HL-60 (cell line): ENCODE results near the gene CPSF6.

ENCODE experiments used
- DNase-seq, 2 experiments: peaks; one replicate each; pipeline ENCODE4 v3.0.0-alpha.2; 2010 to 2020; ENCODE audit warnings: low read depth in 1 of 2, low spot score in 1 of 2
- H3K27ac ChIP-seq: fragments of 250-450 bp; sonication (Bioruptor Pico); replicated peaks from 2 replicates; pipeline ENCODE4 v1.5.1; 2020; ENCODE audit warnings: mild to moderate bottlenecking, moderate library complexity
- H3K27me3 ChIP-seq: fragments of 250-450 bp; sonication (Bioruptor Pico); 2 replicates; pipeline ENCODE4 v1.5.1; 2021; ENCODE audit warnings: mild to moderate bottlenecking, moderate library complexity; ENCODE audit not compliant: insufficient read depth, poor library complexity, severe bottlenecking
- H3K4me3 ChIP-seq: replicated peaks from 2 replicates; pipeline ENCODE4 v1.5.1; 2011; ENCODE audit warnings: mild to moderate bottlenecking, control low read depth, low read length; ENCODE audit not compliant: insufficient read depth
- CTCF ChIP-seq: IDR thresholded peaks from one replicate; pipeline ENCODE4 v1.5.1; 2011; ENCODE audit warnings: low read length, control low read depth, inconsistent platforms; ENCODE audit not compliant: insufficient read depth
- GABPA ChIP-seq: IDR thresholded peaks from 2 replicates; pipeline ENCODE4 v1.6.1; 2012; ENCODE audit warnings: low read depth
- POLR2AphosphoS5 ChIP-seq: IDR thresholded peaks from 2 replicates; pipeline ENCODE4 v1.6.1; 2012; ENCODE audit warnings: low read depth
- REST ChIP-seq: IDR thresholded peaks from 2 replicates; pipeline ENCODE4 v1.6.1; 2012; ENCODE audit warnings: low read depth; ENCODE audit not compliant: insufficient replicate concordance
- SPI1 ChIP-seq: IDR thresholded peaks from 2 replicates; pipeline ENCODE4 v1.6.1; 2012; ENCODE audit warnings: low read depth, mild to moderate bottlenecking, borderline replicate concordance

CPSF6 gene

DNA sequence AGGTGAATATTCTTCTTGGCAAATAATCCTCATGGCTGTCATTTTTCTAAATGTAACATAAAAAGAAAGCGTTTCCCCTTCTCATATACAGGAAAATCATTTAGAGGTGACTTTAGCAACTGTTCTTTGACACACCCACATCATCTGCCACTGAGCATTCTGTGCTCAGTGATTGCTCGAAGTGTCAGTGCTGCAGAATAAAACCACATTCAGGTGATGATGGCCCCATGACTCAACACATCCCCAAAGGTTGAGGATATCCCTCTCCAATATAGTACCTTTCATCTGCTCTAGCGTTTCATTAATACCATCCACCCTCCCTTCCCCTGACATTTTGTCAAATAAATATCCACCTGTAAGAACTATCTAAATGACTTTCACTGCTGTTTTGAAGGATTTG lies 28.7 kb upstream of the CPSF6 start:
- Histone ChIP-seq H3K4me3 (no peak overlapping the region), H3K27ac (no peak overlapping the region), H3K27me3 (no peaks in the 10 kb centered on the region)
- DNase-seq = no peak
- no peak for TF ChIP-seq POLR2AphosphoS5

DNA sequence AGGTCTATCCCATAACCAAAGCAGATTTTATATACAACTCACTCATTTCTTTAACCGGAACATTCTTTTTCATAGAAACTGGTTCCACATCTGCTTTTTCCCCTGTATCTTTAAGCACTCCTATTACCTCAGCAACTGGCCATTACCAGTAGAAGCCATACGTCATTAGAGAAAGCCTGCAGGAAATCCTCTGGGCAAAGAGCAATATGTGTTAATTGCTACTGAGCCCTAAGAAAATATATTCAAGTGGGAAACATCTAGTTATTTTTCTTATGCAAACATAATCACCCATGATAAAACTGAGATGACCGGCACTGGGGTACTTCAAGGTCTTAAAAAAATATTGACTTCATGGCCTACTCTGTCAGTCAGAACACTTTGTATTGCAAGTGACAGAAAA lies 28.2 kb upstream of the CPSF6 start:
- H3K27ac ChIP-seq = no peak overlapping the region
- no peak overlapping the region for H3K4me3 ChIP-seq
- TF ChIP-seq GABPA (no peak), CTCF (no peak), SPI1 (no peak), REST (no peak), POLR2AphosphoS5 (no peak)
- DNase-seq = no peak
- H3K27me3 ChIP-seq = no peaks in the 10 kb centered on the region

DNA sequence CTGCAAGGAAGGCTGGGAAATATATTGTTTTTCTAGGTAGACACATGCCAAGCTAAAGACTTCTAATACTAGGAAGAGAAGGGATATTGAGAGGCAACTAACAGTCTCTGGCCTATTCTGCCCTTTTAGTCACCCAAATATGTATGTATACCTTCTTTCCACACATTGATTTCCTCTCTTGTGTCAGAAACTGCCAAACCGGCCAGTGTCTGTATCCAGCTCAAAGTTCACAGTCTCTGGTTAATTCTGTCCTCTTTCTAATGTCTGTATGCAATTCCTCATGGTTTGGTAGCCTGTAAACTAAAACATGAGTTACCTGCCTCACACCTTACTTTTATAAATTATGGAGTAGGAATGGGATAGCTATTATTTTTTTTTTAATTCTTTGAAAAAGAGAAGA lies 25.2 kb upstream of the CPSF6 start:
- Histone ChIP-seq H3K27ac (no peak overlapping the region), H3K4me3 (no peak overlapping the region), H3K27me3 (no peaks in the 10 kb centered on the region)
- DNase-seq = no peak
- TF ChIP-seq POLR2AphosphoS5 (no peak), CTCF (no peak), SPI1 (no peak)

GRCh38 chr12:69225251-69225910 lies 14.0 kb upstream of the CPSF6 start:
- H3K27ac ChIP-seq = no peak overlapping the region
- no peak overlapping the region for H3K4me3 ChIP-seq
- no peaks in the 10 kb centered on the region for H3K27me3 ChIP-seq
- TF ChIP-seq POLR2AphosphoS5 (no peak), REST (no peak), SPI1 (no peak), GABPA (no peak), CTCF (no peak)
- no peak for DNase-seq
